Fibroblast of peridontal ligament (primary cell): ENCODE results near the gene CLHC1.
"Not testable (repeated sequence)": the region's sequence is repeated elsewhere in the genome, so short reads cannot be mapped to it uniquely, and the experiment has no call there.

Experiments
- DNase-seq: peaks from one replicate; pipeline ENCODE4 v3.0.0-alpha.2; 2010; ENCODE audit errors: extremely low read depth

Gene CLHC1

GRCh38 chr2:55153584-55154299 is 78.4 kb downstream of the CLHC1 start:
- peak; percentile 38 for DNase-seq

GRCh38 chr2:55152475-55153412 is 79.3 kb downstream of the CLHC1 start:
- no peak for DNase-seq

GRCh38 chr2:55151733-55152433 is 80.2 kb downstream of the CLHC1 start:
- DNase-seq, result peak; percentile 52

- DNase-seq, result no peak
These were observed 81.3 kb downstream of the CLHC1 start for GRCh38 chr2:55150834-55151233.

GRCh38 chr2:55148269-55148668 is 83.8 kb downstream of the CLHC1 start:
- peak; percentile 53 for DNase-seq

- no peak for DNase-seq
These were observed 84.6 kb downstream of the CLHC1 start for GRCh38 chr2:55147531-55147930.

- no peak for DNase-seq
These were observed 85.1 kb downstream of the CLHC1 start for GRCh38 chr2:55147041-55147440.

GRCh38 chr2:55146263-55146662 is 85.8 kb downstream of the CLHC1 start:
- no peak for DNase-seq

- DNase-seq, result no peak
These were observed 86.9 kb downstream of the CLHC1 start for GRCh38 chr2:55144922-55145820.

- not testable (repeated sequence) for DNase-seq
These were observed 88.4 kb downstream of the CLHC1 start for GRCh38 chr2:55143706-55144105.

- no peak for DNase-seq
These were observed 89.6 kb downstream of the CLHC1 start for GRCh38 chr2:55142518-55142917.

GRCh38 chr2:55141572-55142413 is 90.3 kb downstream of the CLHC1 start:
- DNase-seq, result no peak

- DNase-seq, result no peak
These were observed 91.5 kb downstream of the CLHC1 start for GRCh38 chr2:55140316-55141219.

GRCh38 chr2:55139305-55139704 is 92.8 kb downstream of the CLHC1 start:
- DNase-seq, result no peak

GRCh38 chr2:55138882-55139229 is 93.2 kb downstream of the CLHC1 start:
- DNase-seq, result no peak

- no peak for DNase-seq
These were observed 93.8 kb downstream of the CLHC1 start for GRCh38 chr2:55138014-55138881.

- no peak for DNase-seq
These were observed 94.8 kb downstream of the CLHC1 start for GRCh38 chr2:55137024-55137958.
